GM10266 (cell line): ENCODE results near the gene TPD52L1.
A peak's percentile ranks its signal among the peaks of the same experiment; 100 is the strongest.

Experiments
- DNase-seq: peaks from one replicate; pipeline ENCODE4 v3.0.0; 2012; ENCODE audit errors: extremely low spot score
- TF ChIP-seq, protein P1 (sequence below): IDR thresholded peaks from 2 replicates; pipeline ENCODE4 v1.5.1; 2012; ENCODE audit warnings: mild to moderate bottlenecking, low read depth; ENCODE audit not compliant: control insufficient read depth, insufficient read depth; ENCODE audit errors: missing control alignments

Gene TPD52L1

GRCh38 chr6:125306756-125307149, 153.2 kb downstream of the TPD52L1 start:
- no peak for DNase-seq
- TF ChIP-seq, protein P1, sequence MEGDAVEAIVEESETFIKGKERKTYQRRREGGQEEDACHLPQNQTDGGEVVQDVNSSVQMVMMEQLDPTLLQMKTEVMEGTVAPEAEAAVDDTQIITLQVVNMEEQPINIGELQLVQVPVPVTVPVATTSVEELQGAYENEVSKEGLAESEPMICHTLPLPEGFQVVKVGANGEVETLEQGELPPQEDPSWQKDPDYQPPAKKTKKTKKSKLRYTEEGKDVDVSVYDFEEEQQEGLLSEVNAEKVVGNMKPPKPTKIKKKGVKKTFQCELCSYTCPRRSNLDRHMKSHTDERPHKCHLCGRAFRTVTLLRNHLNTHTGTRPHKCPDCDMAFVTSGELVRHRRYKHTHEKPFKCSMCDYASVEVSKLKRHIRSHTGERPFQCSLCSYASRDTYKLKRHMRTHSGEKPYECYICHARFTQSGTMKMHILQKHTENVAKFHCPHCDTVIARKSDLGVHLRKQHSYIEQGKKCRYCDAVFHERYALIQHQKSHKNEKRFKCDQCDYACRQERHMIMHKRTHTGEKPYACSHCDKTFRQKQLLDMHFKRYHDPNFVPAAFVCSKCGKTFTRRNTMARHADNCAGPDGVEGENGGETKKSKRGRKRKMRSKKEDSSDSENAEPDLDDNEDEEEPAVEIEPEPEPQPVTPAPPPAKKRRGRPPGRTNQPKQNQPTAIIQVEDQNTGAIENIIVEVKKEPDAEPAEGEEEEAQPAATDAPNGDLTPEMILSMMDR, result no peak

GRCh38 chr6:125307150-125307838, 153.7 kb downstream of the TPD52L1 start:
- TF ChIP-seq, protein P1, result no peak
- DNase-seq, result no peak

DNA sequence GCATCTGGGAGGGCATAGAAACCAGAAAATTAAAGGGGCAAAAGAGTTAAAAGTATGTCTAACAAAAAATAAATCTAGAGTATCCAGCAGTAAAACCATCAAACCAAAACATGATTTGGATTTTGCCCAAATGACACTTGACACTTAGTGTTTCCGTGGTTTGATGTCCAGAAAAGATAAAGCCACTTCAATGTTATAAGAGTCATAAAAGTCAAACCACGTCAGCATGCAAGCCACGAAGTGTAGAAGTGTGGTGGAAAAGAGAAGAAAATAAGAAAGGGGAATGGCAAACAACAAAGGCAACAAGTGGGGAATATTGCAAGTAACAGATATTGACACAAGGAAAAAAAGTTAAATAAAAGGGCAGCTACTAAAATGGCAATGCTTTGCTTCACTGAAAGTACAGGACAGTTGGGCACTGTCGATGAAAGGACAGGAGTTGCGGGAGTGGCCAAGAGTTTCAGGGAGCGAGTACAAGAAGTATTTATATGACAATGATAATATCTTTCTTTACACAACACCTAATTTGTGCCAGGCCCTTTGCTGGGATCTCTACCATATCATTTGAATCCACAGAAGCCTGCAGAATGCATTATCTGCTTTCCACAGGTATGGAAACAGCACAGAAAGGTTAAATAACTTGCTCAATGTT, 154.5 kb downstream of the TPD52L1 start:
- DNase-seq, result no peak
- TF ChIP-seq, protein P1, result no peak

DNA sequence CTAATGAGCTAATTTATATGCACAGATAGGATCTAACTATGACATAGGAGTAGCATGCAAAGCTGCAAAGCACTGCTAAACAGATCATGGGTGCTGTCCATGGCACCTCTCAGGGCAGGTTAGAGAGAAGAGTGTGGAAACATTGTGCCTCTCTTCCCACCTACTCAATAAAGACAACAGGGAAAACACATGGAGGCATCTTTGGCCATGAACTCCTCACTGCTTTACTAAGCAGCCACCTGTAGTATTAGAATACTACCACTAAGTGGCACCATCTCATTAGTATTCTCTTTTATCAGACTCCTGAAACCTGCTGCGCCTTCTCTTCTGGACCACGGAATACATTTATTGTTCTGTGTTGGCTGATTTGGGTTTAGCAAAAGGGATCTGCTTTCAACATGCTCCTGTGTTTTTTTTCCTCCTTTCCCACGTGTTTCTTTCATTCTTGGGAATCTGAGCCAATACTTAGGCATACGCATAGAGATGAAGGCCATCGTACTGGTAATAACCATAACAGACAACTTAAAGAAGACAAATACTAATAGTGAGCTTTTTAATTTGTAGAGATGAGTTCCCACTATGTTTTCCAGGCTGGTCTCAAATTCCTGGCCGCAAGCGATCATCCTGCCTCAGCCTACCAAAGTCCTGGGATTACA, 157.5 kb downstream of the TPD52L1 start:
- TF ChIP-seq, protein P1, result peak; percentile 71
- DNase-seq, result peak; percentile 41

- TF ChIP-seq, protein P1, result no peak
- no peak for DNase-seq
Observed at GRCh38 chr6:125312478-125312877, 158.9 kb downstream of the TPD52L1 start.

DNA sequence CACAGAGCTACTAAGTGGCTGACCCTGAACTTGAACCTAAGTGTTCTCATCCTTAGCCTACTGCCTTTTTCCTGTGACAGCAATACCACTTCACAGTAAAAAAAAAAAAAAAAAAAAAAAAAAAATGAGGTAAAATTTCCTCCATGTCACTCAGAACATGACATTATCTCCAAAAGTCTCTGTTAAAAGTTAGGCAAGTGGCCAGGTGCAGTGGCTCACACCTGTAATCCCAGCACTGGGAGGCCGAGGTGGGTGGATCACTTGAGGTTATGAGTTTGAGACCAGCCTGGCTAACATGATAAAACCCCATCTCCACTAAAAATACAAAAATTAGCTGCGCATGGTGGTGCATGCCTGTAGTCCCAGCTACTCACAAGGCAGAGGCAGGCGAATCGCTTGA, 159.4 kb downstream of the TPD52L1 start:
- no peak for DNase-seq
- TF ChIP-seq, protein P1, result no peak
